HCT116 (cell line): Measurements from ENCODE around the gene TUBA1C.

Experiments used
- ATF3 ChIP-seq: IDR thresholded peaks from 2 replicates; pipeline ENCODE4 v1.6.1; 2012
- CEBPB ChIP-seq: IDR thresholded peaks from 2 replicates; pipeline ENCODE4 v1.6.1; 2012; ENCODE audit warnings: low read depth
- CTCF ChIP-seq, 3 experiments: fragments of 200-600 bp in 1 of 3; sonication (generic) in 1 of 3; IDR thresholded peaks in 2 of 3; conservative IDR thresholded peaks in 1 of 3; 2 replicates each; pipeline ENCODE4 v1.5.1; 2012 to 2017; ENCODE audit warnings: low read depth in 2 of 3, low read length in 2 of 3, antibody characterized with exemption in 1 of 3, borderline replicate concordance in 1 of 3, control low read depth in 1 of 3, mild to moderate bottlenecking in 1 of 3, mixed read lengths in 1 of 3, mixed run types in 1 of 3, moderate library complexity in 1 of 3; ENCODE audit not compliant: insufficient read depth in 1 of 3
- EZH2phosphoT487 ChIP-seq: fragments of 200-600 bp; IDR thresholded peaks from 2 replicates; pipeline ENCODE4 v1.6.1; 2018; ENCODE audit warnings: antibody characterized with exemption, borderline replicate concordance
- RAD21 ChIP-seq: IDR thresholded peaks from 2 replicates; pipeline ENCODE4 v1.6.1; 2012; ENCODE audit warnings: low read depth, mild to moderate bottlenecking
- TCF7L2 ChIP-seq: IDR thresholded peaks from 2 replicates; pipeline ENCODE4 v1.7.0; 2011; ENCODE audit warnings: borderline replicate concordance, inconsistent platforms; ENCODE audit not compliant: insufficient read depth, insufficient read length; ENCODE audit errors: extremely low read depth

GRCh38 chr12:49277466-49277865 is 12.6 kb downstream of the TUBA1C start:
- TF ChIP-seq EZH2phosphoT487 (no peak), CTCF (IDR thresholded peaks at IDR 0.05 in 2 of 3, conservative IDR thresholded peaks at IDR 0.05 in 1 of 3; ENCODE audit: borderline replicate concordance in 1 of 3, insufficient read depth in 1 of 3, low read depth in 2 of 3, low read length in 2 of 3) (no peak), RAD21 (no peak), ATF3 (no peak), TCF7L2 (no peak), CEBPB (no peak)
